ENCODE data around the gene TMEM37. TPM values are rescaled to one million over a fixed set of nuclear protein-coding genes. Genes with fewer than 3 reads are reported as not detected.

TMEM37 gene
- polyA plus RNA-seq, 4 donors: 6.4 to 65.3 (median 46.6) TPM

DNA sequence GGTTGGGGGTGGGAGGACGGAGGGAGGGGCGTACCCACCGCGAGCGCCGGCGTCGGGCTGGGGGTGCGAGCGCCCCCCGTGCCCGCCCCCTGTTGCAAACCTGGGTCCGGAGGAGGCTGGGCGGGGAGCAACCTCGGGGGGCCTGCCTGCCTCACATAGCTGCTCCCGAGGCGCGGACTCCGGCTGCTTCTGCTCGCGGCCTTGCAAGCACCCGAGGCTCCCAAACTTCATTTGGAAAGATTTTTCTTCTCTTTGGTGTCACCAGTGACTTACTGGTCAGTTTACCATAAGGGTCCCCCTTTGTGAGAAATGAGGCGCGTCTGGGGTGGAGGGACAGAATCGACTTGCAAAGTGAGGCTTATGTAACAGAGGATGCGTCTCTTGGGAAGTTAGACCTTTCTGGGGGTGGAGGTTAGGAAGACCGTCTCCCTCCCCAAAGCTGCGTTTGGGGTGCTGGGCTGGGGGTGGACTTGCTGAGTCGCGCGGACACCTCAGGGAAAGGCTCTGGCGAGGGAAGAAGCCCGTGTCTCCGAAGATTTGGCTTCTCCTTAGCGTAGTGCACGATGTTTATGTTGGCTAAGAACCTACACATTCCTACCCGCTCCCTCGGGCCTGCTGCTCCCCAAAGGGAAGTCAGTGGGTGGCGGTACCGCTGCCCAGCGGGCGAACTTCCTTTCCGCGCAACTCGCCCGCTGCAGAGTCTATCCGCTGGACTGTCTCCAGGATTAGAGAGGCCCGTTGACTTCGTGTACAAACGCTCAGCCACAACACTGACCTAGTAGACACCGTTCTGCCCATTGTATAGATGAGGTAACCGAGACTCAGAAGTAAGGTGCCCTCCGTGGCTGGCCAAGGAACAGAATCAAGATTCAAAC lies 559 bp downstream of the TMEM37 start:
- DNase-seq (ENCODE audit: low read depth in 4 of 4, low spot score in 3 of 4): no peak

DNA sequence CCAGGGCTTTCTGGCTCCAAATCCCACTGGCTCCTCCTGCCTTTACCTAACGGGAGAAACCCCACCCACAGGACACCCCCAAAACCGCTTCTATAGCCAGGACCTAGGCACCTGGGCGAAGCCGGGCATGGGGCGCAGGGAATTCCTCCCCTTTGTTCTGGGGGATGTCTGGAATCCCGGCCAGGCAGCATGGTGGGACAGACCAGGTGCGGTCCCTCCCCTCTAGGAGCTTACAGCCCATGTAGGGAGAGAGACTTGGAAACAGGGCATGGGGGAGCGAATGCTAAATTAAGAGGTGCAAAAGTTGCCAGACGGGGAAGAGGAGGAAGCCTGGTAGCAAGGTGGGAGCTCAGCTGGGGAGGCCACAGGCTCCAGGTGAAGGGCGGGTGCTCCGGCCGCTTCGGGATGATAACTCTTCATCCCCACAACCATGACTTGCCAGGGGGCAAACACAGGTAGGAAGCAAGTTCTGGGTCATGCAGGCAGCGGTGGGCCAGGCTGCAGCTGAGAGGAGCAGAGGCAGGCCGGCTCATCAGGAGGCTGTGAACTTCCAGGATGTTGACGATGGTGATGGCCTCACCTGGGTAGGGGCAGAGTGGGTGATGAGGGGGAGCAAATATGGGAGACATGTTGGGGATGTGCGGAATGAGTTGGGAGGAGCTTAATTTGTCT lies 1.3 kb downstream of the TMEM37 start:
- DNase-seq (ENCODE audit: low read depth in 4 of 4, low spot score in 3 of 4): no peak

DNA sequence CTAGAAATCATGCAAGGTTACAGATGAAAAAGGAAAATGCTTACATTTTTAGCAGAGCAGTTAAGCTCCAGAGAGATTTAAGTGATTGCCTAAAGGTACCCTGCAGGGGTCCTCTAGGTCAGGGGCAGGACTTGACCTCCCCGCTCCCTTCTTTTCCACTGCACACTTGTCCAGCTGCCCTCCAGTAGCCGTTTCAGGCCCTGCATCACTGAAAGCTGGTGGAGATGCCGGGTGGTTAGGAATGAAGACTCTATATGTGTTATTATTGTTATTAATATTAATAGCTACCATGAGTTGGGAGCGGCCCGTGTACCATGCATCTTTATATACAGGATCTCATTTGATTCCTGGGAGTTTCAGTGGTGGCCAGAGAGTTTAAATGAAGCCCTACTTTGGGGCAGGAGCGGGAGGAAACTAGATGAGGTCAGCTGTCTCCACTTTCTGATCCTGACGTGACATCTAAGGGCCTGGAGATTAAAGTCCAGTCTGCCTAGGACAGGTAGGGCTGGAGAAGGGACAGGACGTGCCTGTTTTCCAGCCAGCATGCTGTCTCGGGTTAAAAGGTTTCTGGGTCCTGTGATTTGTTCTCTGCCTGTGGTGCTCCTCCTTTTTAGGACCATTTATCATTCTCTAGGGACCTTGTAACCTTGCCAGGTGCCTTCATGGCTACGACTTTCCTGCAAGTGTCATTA lies 2.1 kb downstream of the TMEM37 start:
- no peak for DNase-seq (ENCODE audit: low read depth in 4 of 4, low spot score in 3 of 4)

DNA sequence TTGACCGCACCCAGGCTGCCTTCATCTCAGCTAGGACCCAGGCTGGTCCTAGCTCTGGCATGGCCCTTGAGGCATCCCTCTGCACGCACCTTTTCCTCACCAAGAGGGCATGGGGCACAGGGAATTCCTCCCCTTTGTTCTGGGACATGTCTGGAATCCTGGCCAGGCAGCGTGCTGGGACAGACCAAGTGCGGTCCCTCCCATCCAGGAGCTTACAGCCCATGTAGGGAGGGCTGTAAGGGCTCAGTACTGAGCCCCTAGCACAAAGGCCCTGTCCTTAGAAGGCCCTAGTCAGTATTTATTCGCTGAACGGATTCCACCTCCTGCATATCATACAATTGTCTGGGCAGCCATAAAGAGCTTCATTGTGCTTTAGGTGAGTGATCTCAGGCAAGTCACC lies 3.0 kb downstream of the TMEM37 start:
- no peak for DNase-seq (ENCODE audit: low read depth in 4 of 4, low spot score in 3 of 4)

DNA sequence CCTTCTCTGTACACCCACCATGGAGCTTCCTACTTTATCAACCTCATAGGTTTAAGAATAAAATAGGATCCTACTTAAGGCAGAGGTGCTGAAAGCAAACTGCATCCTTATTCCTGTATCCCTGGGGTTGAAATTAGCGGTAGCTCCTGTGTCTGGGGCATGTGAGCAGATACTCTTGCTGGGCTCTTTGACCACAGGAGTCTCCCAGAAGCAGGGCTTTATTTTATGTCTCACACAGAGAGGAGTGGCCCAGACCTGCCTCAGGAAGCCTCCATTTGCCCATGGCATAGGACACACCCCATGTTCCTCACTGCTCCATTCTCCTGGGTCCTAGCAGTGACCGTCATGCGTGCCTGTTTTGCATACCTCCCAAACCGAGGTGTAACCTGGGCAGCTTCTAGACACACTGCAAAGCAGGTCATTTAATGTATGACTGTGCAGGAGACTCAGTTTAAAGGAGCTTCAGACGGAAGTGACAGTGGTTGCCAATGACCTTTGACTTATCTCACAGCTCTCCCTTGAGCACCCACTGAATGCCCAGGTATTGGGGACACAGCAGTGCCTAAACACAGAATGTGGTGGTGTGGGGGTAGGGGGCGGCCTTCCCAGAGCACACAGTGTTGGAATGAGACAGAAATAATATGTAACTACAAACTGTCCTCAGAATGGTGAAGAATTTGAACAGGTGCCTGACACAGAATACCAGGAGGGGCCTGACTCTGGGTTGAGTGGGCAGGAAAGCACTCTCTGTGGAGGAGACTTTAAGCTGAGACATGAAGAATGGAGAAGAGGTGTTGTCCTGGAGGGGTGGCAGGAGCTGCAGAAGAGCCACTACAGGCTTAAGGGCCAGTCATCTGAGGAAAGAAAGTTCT lies 3.7 kb downstream of the TMEM37 start:
- DNase-seq (ENCODE audit: low read depth in 4 of 4, low spot score in 3 of 4): no peak

DNA sequence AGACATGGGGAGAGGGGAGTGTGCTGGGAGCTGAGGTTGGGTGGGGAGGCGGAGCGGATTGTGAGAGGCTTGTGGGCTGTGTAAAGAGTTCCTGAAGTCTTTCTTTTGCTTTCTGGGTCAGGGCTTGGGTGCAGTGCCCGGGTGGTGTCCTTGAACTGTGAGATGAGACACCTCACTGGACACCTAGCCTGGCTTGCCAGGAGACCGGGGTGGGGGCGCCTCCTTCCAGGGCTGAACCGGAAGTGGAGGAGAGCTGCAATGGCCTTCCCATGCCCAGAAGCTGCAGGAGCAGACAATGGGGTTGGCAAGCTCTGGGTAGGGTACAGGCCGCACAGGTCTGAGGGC lies 4.3 kb downstream of the TMEM37 start:
- DNase-seq (ENCODE audit: low read depth in 4 of 4, low spot score in 3 of 4): no peak

DNA sequence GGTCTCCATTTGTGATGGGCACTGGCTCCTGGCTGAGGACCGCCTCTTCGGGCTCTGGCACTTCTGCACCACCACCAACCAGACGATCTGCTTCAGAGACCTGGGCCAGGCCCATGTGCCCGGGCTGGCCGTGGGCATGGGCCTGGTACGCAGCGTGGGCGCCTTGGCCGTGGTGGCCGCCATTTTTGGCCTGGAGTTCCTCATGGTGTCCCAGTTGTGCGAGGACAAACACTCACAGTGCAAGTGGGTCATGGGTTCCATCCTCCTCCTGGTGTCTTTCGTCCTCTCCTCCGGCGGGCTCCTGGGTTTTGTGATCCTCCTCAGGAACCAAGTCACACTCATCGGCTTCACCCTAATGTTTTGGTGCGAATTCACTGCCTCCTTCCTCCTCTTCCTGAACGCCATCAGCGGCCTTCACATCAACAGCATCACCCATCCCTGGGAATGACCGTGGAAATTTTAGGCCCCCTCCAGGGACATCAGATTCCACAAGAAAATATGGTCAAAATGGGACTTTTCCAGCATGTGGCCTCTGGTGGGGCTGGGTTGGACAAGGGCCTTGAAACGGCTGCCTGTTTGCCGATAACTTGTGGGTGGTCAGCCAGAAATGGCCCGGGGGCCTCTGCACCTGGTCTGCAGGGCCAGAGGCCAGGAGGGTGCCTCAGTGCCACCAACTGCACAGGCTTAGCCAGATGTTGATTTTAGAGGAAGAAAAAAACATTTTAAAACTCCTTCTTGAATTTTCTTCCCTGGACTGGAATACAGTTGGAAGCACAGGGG lies 5.5 kb downstream of the TMEM37 start:
- no peak for DNase-seq (ENCODE audit: low read depth in 4 of 4, low spot score in 3 of 4)

DNA sequence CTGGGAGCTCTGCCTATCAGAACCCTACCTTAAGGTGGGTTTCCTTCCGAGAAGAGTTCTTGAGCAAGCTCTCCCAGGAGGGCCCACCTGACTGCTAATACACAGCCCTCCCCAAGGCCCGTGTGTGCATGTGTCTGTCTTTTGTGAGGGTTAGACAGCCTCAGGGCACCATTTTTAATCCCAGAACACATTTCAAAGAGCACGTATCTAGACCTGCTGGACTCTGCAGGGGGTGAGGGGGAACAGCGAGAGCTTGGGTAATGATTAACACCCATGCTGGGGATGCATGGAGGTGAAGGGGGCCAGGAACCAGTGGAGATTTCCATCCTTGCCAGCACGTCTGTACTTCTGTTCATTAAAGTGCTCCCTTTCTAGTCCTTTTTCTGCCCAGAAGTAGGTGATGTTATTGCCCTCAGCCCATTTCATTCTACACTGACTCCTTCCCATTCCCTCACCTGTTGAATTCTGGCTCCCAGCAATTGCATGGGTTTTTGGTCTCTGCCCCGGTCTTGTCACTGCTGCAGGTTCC lies 6.5 kb downstream of the TMEM37 start:
- no peak for DNase-seq (ENCODE audit: low read depth in 4 of 4, low spot score in 3 of 4)

DNA sequence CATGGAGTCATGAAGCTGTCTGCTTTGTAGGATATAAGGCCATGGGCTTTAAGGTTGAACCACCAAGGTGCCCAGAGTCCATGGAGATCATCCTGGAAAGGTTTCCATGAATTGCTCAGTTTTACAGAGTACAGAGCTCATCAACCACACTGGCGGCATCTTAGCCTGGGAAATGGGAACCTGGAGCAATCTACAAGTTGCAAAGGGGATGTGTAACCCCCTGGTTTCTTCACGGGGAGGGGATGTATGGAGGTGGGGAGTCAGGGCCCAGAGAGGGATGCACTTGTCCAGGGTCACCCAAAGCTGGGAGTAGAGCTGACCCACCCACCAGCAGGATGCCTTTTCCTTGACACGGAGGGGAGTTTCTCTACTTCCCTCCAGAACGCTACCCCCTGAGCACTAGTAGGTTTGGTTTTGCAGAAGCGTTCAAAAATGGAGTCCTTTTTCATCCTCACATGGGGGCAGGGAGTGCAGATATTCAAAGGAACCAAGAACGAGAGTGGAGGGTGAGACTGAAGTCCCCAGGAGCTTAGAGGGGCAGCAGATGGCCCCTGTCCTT lies 7.2 kb downstream of the TMEM37 start:
- no peak for DNase-seq (ENCODE audit: low read depth in 4 of 4, low spot score in 3 of 4)

DNA sequence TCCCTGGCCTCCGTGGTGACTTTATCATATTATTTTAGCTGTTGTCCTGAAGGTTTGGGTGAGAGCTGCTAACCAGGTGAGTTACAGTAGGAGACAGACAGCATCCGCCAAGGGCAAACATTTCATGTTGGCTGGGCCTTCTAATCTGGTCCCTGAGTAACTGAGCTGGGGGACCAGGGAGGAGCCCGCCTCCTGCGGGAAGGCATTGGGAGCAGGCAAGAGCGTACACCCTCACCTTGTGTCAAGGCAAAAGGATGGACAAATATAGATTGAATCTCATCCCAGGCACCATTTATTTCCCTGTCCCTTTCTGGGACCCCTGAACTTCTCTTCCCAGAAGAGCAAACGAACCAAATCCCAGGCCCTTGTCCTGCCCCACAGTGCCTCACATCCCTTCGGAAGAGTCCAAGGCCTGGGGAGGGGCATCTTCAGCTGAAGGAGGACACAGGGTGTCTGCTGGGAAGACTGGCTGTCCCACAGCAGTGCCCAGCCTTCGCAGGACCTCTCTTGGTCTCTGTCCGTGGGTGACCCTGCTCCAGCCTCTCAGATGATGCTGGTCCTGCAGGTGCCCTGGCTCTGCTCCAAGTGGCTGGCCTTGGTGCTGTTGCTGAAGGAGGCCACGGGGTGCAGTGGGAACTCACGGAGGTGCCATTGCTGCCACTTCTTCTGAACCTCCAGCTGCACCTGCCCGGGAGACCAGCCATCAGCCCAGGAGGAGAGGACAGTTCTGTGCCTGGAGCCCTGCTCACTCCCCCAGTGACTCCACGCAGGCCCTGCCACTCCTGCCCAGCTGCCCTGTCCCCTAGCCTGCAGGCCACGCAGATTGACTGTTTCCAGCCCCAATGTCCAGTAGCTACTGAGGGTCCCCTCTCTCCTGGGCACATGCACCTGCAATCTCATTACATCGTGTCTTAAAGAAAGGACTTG lies 8.2 kb downstream of the TMEM37 start:
- no peak for DNase-seq (ENCODE audit: low read depth in 4 of 4, low spot score in 3 of 4)

DNA sequence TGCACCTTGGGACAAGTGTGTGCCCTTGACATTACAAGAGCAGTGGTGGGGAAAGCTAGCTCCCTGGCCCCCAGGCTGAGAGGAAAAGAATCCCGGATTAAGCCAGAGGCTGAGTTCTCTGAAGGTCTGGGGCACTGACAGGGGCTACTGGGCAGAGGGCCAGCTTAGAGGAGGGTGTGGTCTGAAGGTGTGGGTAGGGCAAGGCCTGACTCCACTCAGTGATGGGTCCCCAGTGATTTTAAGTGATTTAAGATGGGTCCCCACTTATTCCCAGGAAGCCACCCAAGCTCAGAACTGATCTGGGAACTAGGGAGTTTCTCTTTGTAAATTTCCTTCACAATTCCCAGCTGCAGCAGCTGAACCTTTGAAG lies 8.8 kb downstream of the TMEM37 start:
- DNase-seq (ENCODE audit: low read depth in 4 of 4, low spot score in 3 of 4): no peak

DNA sequence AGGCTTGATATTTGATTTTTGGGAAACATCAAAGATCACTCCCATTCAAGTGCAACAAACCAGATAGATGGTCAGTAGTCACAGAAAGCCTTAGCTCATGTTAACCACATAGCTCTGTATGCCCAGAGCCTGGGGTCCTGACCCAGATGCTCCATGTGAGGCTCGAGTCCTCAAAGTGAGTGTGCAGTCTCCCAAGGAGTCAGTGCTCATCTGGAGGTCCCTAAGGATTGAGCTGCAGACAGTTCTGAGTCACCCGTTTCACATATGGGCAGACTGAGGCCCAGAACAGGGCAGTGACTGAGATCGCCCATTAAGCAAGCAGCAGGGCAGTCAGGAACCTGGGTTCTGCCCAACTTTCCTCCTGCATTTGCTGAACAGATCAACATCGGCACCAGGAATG lies 9.2 kb downstream of the TMEM37 start:
- no peak for DNase-seq (ENCODE audit: low read depth in 4 of 4, low spot score in 3 of 4)

DNA sequence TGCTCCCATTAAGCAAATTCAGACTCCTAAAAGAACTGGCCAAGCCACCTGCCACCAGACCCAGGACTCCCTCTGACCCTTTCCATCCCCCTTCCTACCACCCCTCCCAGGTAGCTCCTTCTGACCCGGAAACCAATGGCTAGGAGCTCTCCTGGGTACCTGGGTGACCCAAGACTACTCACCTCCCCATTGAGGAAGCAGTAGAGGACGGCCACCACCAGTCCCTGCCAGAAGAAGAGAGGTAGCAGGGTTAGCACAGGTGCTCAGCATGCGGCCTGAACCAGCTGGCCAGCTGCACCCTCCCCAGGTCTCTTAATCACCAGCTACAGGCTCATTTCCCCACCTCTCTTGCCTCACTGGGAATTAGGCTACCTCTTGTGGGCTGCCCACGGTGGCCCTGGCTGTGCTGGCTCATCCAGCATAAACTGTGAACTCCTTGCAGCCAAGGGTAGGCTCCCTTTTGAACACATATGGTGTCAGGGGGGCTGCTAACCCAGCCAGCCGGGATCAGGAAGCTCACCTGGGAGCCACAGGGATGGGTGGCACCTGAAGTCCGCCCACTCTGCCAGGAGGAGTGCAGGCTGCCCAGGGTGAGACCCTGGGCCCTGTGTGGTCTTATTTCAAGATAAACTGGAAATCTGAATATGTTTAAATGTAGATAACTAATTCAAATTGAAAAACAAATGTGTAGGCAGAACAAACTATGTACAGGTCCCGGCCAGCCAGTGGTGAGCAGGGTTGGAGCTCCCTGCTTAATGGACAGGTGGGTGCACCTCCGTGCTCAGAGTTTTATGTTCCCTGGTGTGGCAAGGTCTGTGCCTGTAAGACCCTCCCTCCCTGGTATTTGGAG lies 9.9 kb downstream of the TMEM37 start:
- no peak for DNase-seq (ENCODE audit: low read depth in 4 of 4, low spot score in 3 of 4)

DNA sequence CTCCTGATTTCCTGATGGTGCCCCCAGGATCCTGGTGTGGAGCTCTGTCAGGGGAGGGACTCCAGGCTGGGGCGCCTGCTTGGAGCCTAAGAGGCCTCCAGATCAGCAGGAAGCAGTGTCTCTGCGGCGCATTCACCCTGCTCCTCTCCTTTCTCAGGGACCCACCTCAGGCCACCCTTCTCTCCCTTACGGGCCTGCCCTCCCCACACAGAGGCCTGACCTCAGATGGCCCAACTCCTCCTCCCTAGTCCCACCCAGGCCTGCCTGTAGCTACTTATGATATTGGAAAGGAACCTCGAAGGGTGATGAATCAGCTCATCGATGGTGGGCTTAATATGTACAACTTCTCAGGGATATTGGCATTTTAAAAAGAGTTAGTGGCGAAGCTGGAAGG lies 10.6 kb downstream of the TMEM37 start:
- no peak for DNase-seq (ENCODE audit: low read depth in 4 of 4, low spot score in 3 of 4)

DNA sequence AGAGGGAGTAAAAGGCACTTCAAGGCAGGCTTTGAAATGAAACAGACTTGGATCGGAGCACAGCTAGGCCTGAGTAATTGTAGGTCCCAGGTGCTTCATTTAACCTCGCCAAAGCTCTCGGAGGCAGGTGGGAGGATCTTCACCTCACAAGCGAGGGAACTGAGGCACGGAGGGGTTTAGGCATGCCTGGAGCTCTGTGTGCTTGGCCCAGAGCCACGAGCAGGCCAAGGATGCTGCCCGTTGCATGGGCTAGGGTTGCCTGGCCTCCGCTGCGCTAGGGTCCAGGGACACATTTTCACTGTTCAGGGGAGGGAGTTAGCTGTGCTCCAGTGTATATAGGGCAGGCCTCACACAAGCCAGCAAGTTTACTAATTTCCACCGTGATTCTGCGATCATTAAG lies 11.2 kb downstream of the TMEM37 start:
- no peak for DNase-seq (ENCODE audit: low read depth in 4 of 4, low spot score in 3 of 4)

DNA sequence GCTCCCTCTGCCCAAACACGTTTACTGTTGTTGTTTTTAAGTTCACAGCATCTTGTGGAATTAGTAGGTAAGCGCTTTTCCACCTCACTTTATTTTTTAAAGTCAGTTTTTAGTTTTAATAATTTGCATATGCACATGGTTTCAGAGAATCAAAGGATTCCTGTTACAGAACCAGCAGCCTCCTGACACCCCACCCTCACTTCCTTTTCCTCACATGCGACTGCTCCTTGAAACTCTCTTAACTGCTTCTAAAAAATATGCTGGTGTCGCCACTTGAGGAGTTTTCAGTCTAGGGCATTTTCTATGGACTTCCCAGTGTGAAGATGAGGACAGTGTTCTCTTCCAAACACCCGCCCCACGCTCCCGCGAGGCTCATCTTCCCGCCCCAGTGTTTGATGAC lies 14.4 kb downstream of the TMEM37 start:
- no peak for DNase-seq (ENCODE audit: low read depth in 4 of 4, low spot score in 3 of 4)

DNA sequence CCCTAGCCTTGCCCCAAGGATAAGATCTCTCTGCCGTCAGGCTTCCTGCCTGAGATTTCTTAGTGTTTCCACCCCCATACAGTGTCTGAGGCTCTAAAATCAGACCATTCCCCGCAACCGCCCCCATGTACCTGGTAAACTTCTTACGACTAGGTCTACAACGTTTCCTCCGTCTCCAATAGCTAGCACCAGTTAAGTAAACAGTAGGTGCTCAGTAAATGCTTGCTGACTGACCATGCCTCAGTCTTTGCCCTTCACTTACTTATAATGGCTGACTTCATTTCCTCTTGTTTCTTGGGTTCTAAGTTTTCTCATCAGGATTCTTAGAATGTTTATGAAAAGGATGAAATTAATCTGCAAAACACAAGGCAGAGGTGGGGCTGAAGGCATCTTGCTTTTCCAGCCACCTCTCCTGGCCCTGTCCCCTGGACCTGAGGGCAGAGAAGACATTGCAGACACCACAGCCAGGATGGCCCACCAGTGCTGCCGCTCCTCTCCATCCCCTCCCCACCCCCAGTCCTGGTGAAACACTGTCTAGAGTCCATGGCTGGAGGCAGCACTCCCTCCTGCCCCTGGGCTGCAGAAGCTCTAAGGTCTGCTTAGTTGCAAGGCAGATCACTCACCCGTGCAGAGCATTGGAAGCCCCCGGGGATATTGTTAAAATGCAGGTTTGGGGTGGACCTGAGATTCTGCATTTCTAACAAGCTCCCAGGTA lies 16.9 kb downstream of the TMEM37 start:
- no peak for DNase-seq (ENCODE audit: low read depth in 4 of 4, low spot score in 3 of 4)
